Effector memory CD8-positive, alpha-beta T cell (primary cell): ENCODE measurements around the gene TMCC3.
A peak's percentile ranks its signal among the peaks of the same experiment; 100 is the strongest.

Experiments
- ATAC-seq: fragments of 150-1000 bp; cut with Tn5 transposase; replicated peaks from 2 replicates; pipeline ENCODE4 v1.10.0; 2021; ENCODE audit warnings: mild to moderate bottlenecking, moderate library complexity
- DNase-seq, 3 experiments: peaks; one replicate each; pipeline ENCODE4 v3.0.0; 2021
- H3K27ac Mint-ChIP-seq, 2 donors: one replicate each; pipeline ENCODE4 v1.8.0; 2022; ENCODE audit warnings: mild to moderate bottlenecking in 2 of 2, mixed read lengths in 2 of 2, moderate library complexity in 2 of 2
- H3K27me3 Mint-ChIP-seq, 2 donors: one replicate each; pipeline ENCODE4 v1.8.0; 2022; ENCODE audit warnings: mixed read lengths in 2 of 2
- H3K36me3 Mint-ChIP-seq: one replicate; pipeline ENCODE4 v1.8.0; 2022; ENCODE audit warnings: mild to moderate bottlenecking, moderate library complexity, mixed read lengths; ENCODE audit not compliant: insufficient read depth
- H3K4me1 Mint-ChIP-seq, 2 donors: one replicate each; pipeline ENCODE4 v1.8.0; 2022; ENCODE audit warnings: low read depth in 2 of 2, mixed read lengths in 2 of 2
- H3K4me3 Mint-ChIP-seq, 2 donors: one replicate each; pipeline ENCODE4 v1.8.0; 2022; ENCODE audit warnings: mild to moderate bottlenecking in 2 of 2, mixed read lengths in 2 of 2, moderate library complexity in 2 of 2
- H3K9me3 Mint-ChIP-seq, 2 donors: one replicate each; pipeline ENCODE4 v1.8.0; 2022; ENCODE audit warnings: mixed read lengths in 2 of 2

TMCC3 gene

GRCh38 chr12:94679554-94680195 is 29.3 kb upstream of the TMCC3 start:
- Mint-ChIP-seq H3K4me1 (peaks cover 33 to 46% of the 10 kb centered on the region in 2 donors), H3K27ac (no peak overlapping the region), H3K4me3 (no peak overlapping the region), H3K36me3 (peaks cover 7% of the 10 kb centered on the region), H3K27me3 (no peaks in the 10 kb centered on the region), H3K9me3 (peaks cover 0 to 3% of the 10 kb centered on the region in 2 donors)
- ATAC-seq (no peak), DNase-seq (no peak)

GRCh38 chr12:94678849-94679248 is 28.5 kb upstream of the TMCC3 start:
- peak overlapping the region; percentile 56 to 70 for H3K4me3 Mint-ChIP-seq
- H3K27me3 Mint-ChIP-seq, result no peaks in the 10 kb centered on the region
- H3K4me1 Mint-ChIP-seq, result peaks cover 35 to 49% of the 10 kb centered on the region in 2 donors
- H3K27ac Mint-ChIP-seq, result peak overlapping the region; percentile 80 to 90
- H3K9me3 Mint-ChIP-seq, result peaks cover 0 to 3% of the 10 kb centered on the region in 2 donors
- peaks cover 7% of the 10 kb centered on the region for H3K36me3 Mint-ChIP-seq
- ATAC-seq (no peak), DNase-seq (no peak)

GRCh38 chr12:94678379-94678778 is 28.0 kb upstream of the TMCC3 start:
- Mint-ChIP-seq H3K27me3 (no peaks in the 10 kb centered on the region), H3K27ac (peak overlapping the region in 1 of 2 donors; percentile 98), H3K9me3 (peaks cover 0 to 3% of the 10 kb centered on the region in 2 donors), H3K4me1 (peaks cover 35 to 45% of the 10 kb centered on the region in 2 donors), H3K4me3 (peak overlapping the region in 1 of 2 donors; percentile 79), H3K36me3 (peaks cover 7% of the 10 kb centered on the region)
- ATAC-seq, result no peak
- no peak for DNase-seq

- Mint-ChIP-seq H3K36me3 (peaks cover 7% of the 10 kb centered on the region), H3K9me3 (peaks cover 0 to 3% of the 10 kb centered on the region in 2 donors), H3K4me1 (peaks cover 30 to 41% of the 10 kb centered on the region in 2 donors), H3K27me3 (no peaks in the 10 kb centered on the region), H3K4me3 (peak overlapping the region; percentile 35 to 79), H3K27ac (peak overlapping the region; percentile 92 to 98)
- ATAC-seq, result peak; percentile 48
- DNase-seq, result peak; percentile 15 to 23 (median 23)
These were observed 27.4 kb upstream of the TMCC3 start for GRCh38 chr12:94677778-94678177.

- Mint-ChIP-seq H3K27ac (peak overlapping the region; percentile 92 to 98), H3K4me3 (peak overlapping the region; percentile 66 to 79), H3K9me3 (peaks cover 0 to 3% of the 10 kb centered on the region in 2 donors), H3K4me1 (peaks cover 30 to 41% of the 10 kb centered on the region in 2 donors), H3K36me3 (peaks cover 7% of the 10 kb centered on the region), H3K27me3 (no peaks in the 10 kb centered on the region)
- ATAC-seq (no peak), DNase-seq (no peak)
These were observed 26.6 kb upstream of the TMCC3 start for GRCh38 chr12:94676922-94677321.

- Mint-ChIP-seq H3K27ac (peak overlapping the region; percentile 92 to 98), H3K27me3 (no peaks in the 10 kb centered on the region), H3K36me3 (peaks cover 7% of the 10 kb centered on the region), H3K4me1 (peaks cover 30 to 41% of the 10 kb centered on the region in 2 donors), H3K4me3 (peak overlapping the region; percentile 66 to 79), H3K9me3 (peaks cover 0 to 3% of the 10 kb centered on the region in 2 donors)
- DNase-seq (peak; percentile 43 to 62 (median 49)), ATAC-seq (peak; percentile 95)
These were observed 25.8 kb upstream of the TMCC3 start for GRCh38 chr12:94676031-94676641.

- Mint-ChIP-seq H3K4me1 (peaks cover 30 to 37% of the 10 kb centered on the region in 2 donors), H3K4me3 (peak overlapping the region; percentile 28 to 53)
These were observed 24.5 kb upstream of the TMCC3 start for GRCh38 chr12:94674835-94675234.

GRCh38 chr12:94674051-94674451 is 23.7 kb upstream of the TMCC3 start:
- Mint-ChIP-seq H3K4me1 (peaks cover 29 to 36% of the 10 kb centered on the region in 2 donors), H3K36me3 (peaks cover 7% of the 10 kb centered on the region), H3K27ac (peak overlapping the region in 1 of 2 donors; percentile 98), H3K27me3 (no peaks in the 10 kb centered on the region), H3K9me3 (peaks cover 0 to 2% of the 10 kb centered on the region in 2 donors), H3K4me3 (no peak overlapping the region)
- no peak for DNase-seq
- ATAC-seq, result no peak

More at GRCh38 chr12:94674835-94675234, 24.5 kb upstream of the TMCC3 start:
- Mint-ChIP-seq H3K27ac (peak overlapping the region; percentile 79 to 98), H3K27me3 (no peaks in the 10 kb centered on the region), H3K36me3 (peaks cover 7% of the 10 kb centered on the region), H3K9me3 (peaks cover 0 to 2% of the 10 kb centered on the region in 2 donors)
- ATAC-seq, result no peak
- DNase-seq, result no peak

GRCh38 chr12:94673496-94673895 is 23.1 kb upstream of the TMCC3 start:
- peaks cover 0 to 2% of the 10 kb centered on the region in 2 donors for H3K9me3 Mint-ChIP-seq
- H3K4me1 Mint-ChIP-seq, result peaks cover 26 to 32% of the 10 kb centered on the region in 2 donors
- no peak for DNase-seq
- H3K4me3 Mint-ChIP-seq, result no peak overlapping the region
- no peaks in the 10 kb centered on the region for H3K27me3 Mint-ChIP-seq
- H3K36me3 Mint-ChIP-seq, result peaks cover 7% of the 10 kb centered on the region
- no peak overlapping the region for H3K27ac Mint-ChIP-seq
- ATAC-seq, result no peak

- Mint-ChIP-seq H3K27ac (no peak overlapping the region), H3K9me3 (peaks cover 0 to 2% of the 10 kb centered on the region in 2 donors), H3K27me3 (no peaks in the 10 kb centered on the region), H3K36me3 (peaks cover 7% of the 10 kb centered on the region), H3K4me3 (no peak overlapping the region), H3K4me1 (peaks cover 15 to 21% of the 10 kb centered on the region in 2 donors)
- DNase-seq, result no peak
- ATAC-seq, result no peak
These were observed 21.6 kb upstream of the TMCC3 start for GRCh38 chr12:94671917-94672316.

GRCh38 chr12:94670898-94671297 is 20.5 kb upstream of the TMCC3 start:
- no peak for ATAC-seq
- H3K9me3 Mint-ChIP-seq, result peaks cover 0 to 2% of the 10 kb centered on the region in 2 donors
- H3K36me3 Mint-ChIP-seq, result peaks cover 3% of the 10 kb centered on the region
- no peak overlapping the region for H3K4me3 Mint-ChIP-seq
- peaks cover 0 to 4% of the 10 kb centered on the region in 2 donors for H3K27me3 Mint-ChIP-seq
- H3K27ac Mint-ChIP-seq, result peak overlapping the region in 1 of 2 donors; percentile 17
- H3K4me1 Mint-ChIP-seq, result peaks cover 9 to 11% of the 10 kb centered on the region in 2 donors
- no peak for DNase-seq

- Mint-ChIP-seq H3K4me1 (peaks cover 4 to 6% of the 10 kb centered on the region in 2 donors), H3K4me3 (no peak overlapping the region), H3K9me3 (no peaks in the 10 kb centered on the region), H3K27me3 (peaks cover 0 to 5% of the 10 kb centered on the region in 2 donors), H3K27ac (peak overlapping the region in 1 of 2 donors; percentile 17), H3K36me3 (no peaks in the 10 kb centered on the region)
- no peak for ATAC-seq
- DNase-seq, result no peak
These were observed 19.7 kb upstream of the TMCC3 start for GRCh38 chr12:94670075-94670474.

- H3K4me3 Mint-ChIP-seq, result no peak overlapping the region
- H3K27ac Mint-ChIP-seq, result no peak overlapping the region
- H3K27me3 Mint-ChIP-seq, result peaks cover 0 to 5% of the 10 kb centered on the region in 2 donors
- DNase-seq (no peak), ATAC-seq (no peak)
- H3K4me1 Mint-ChIP-seq, result no peaks in the 10 kb centered on the region
- H3K9me3 Mint-ChIP-seq, result no peaks in the 10 kb centered on the region
- no peaks in the 10 kb centered on the region for H3K36me3 Mint-ChIP-seq
These were observed 16.7 kb upstream of the TMCC3 start for GRCh38 chr12:94667031-94667540.
